ENCODE data around the gene DYNC1I1.

DYNC1I1 gene

DNA sequence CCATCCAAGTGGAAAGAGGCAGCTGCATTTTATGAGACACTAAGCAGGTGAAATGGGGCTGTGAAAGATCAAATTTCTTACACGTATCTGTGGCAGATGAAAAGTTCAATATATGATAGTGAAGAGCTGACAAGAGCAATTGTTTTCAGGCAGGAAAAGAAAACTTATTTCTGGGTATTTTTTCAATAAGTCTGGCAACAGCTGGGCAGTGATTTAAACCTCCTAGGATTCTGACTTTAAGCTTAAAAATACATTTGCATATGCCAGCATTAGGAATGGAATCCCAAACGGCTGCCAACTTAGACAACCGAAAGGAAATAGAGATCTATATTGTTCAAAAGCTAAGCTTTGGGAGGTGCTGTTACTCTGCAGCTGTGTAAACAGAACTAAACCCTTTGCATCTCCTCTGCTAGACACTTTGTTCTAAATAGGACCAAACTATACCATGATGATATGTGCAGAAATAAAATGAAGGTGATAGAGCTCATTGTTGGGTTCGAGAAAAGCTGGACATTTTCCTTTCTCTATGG lies 26.1 kb downstream of the DYNC1I1 start:
- Histone ChIP-seq H3K23ac (ENCODE audit: low read depth, low read length, poor library complexity) (no peak overlapping the region), H2BK5ac (ENCODE audit: low read length) (no peak overlapping the region), H3K27me3 (ENCODE audit: control insufficient read depth in 3 of 3, insufficient read depth in 3 of 3, low read depth in 1 of 3, low read length in 3 of 3) (peaks cover 0 to 7% (median 0%) of the 10 kb centered on the region in 3 experiments), H3K9ac (ENCODE audit: low read depth, low read length, poor library complexity) (no peak overlapping the region), H3K4ac (ENCODE audit: low read length) (no peak overlapping the region), H3K27ac (replicated peaks; ENCODE audit: low read length) (no peak overlapping the region), H2BK12ac (ENCODE audit: low read length) (no peak overlapping the region), H2BK120ac (ENCODE audit: low read depth, low read length) (no peak overlapping the region), H3K14ac (ENCODE audit: low read length) (no peak overlapping the region), H4K91ac (ENCODE audit: low read depth, low read length, poor library complexity) (no peak overlapping the region), H2AFZ (ENCODE audit: low read length) (no peak overlapping the region), H2AK5ac (ENCODE audit: low read depth, low read length) (no peak overlapping the region), H3K4me2 (ENCODE audit: insufficient read depth, low read length, poor library complexity, severe bottlenecking) (no peak overlapping the region), H3K4me3 (ENCODE audit: low read length in 2 of 2) (no peak overlapping the region), H2BK15ac (ENCODE audit: low read length) (no peak overlapping the region), H3K79me1 (ENCODE audit: low read depth, low read length) (no peaks in the 10 kb centered on the region), H3K36me3 (replicated peaks in 1 of 2; ENCODE audit: control insufficient read depth in 2 of 2, insufficient read depth in 2 of 2, low read length in 2 of 2) (no peaks in the 10 kb centered on the region), H4K8ac (ENCODE audit: low read depth, low read length) (no peak overlapping the region), H3K18ac (ENCODE audit: low read length) (no peak overlapping the region), H3K4me1 (ENCODE audit: control insufficient read depth in 2 of 2, insufficient read depth in 1 of 2, low read depth in 1 of 2, low read length in 2 of 2) (no peaks in the 10 kb centered on the region), H3K9me3 (replicated peaks in 1 of 2; ENCODE audit: control insufficient read depth in 2 of 2, insufficient read depth in 1 of 2, low read depth in 1 of 2, low read length in 2 of 2) (no peaks in the 10 kb centered on the region)
- no CpG with 5 or more reads among the region's 4 CpGs for whole genome bisulfite sequencing, 2 donors (ENCODE audit: extremely low coverage in 2 of 2, insufficient read length in 2 of 2, insufficient replicate concordance in 1 of 2)
- no peak for DNase-seq (ENCODE audit: low spot score)

DNA sequence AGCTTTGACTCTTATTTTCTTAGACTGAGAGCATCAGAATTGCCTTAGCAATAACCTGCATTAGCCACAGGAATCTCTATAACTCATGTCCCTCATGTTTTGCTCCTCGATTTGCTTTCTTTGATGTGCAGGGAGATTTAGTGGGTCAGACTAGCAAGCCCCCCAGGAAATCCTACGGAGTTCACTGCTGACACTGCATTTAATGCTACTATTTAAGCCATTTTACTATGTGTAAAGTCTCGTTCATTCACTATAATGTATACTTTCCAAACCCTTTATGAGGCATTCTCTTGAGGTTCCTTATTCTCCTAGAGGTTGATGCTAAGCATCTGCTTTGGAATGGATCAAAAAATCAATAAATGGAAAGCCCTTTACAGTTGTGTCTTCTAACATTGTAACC lies 28.4 kb downstream of the DYNC1I1 start:
- H3K4me2 ChIP-seq (ENCODE audit: insufficient read depth, low read length, poor library complexity, severe bottlenecking): no peak overlapping the region
- no peak overlapping the region for H3K14ac ChIP-seq (ENCODE audit: low read length)
- H2BK12ac ChIP-seq (ENCODE audit: low read length): no peak overlapping the region
- no peak overlapping the region for H2AK5ac ChIP-seq (ENCODE audit: low read depth, low read length)
- no peaks in the 10 kb centered on the region for H3K9me3 ChIP-seq (replicated peaks in 1 of 2; ENCODE audit: control insufficient read depth in 2 of 2, insufficient read depth in 1 of 2, low read depth in 1 of 2, low read length in 2 of 2)
- H3K36me3 ChIP-seq (replicated peaks in 1 of 2; ENCODE audit: control insufficient read depth in 2 of 2, insufficient read depth in 2 of 2, low read length in 2 of 2): no peaks in the 10 kb centered on the region
- H2AFZ ChIP-seq (ENCODE audit: low read length): no peak overlapping the region
- no peaks in the 10 kb centered on the region for H3K79me1 ChIP-seq (ENCODE audit: low read depth, low read length)
- no peak overlapping the region for H3K4ac ChIP-seq (ENCODE audit: low read length)
- H2BK120ac ChIP-seq (ENCODE audit: low read depth, low read length): no peak overlapping the region
- H3K27me3 ChIP-seq (ENCODE audit: control insufficient read depth in 3 of 3, insufficient read depth in 3 of 3, low read depth in 1 of 3, low read length in 3 of 3): peaks cover 0 to 7% (median 0%) of the 10 kb centered on the region in 3 experiments
- WGBS, 2 donors (ENCODE audit: extremely low coverage in 2 of 2, insufficient read length in 2 of 2, insufficient replicate concordance in 1 of 2): no CpG with 5 or more reads among the region's 3 CpGs
- H4K8ac ChIP-seq (ENCODE audit: low read depth, low read length): no peak overlapping the region
- H4K91ac ChIP-seq (ENCODE audit: low read depth, low read length, poor library complexity): no peak overlapping the region
- H3K4me1 ChIP-seq (ENCODE audit: control insufficient read depth in 2 of 2, insufficient read depth in 1 of 2, low read depth in 1 of 2, low read length in 2 of 2): no peaks in the 10 kb centered on the region
- H3K23ac ChIP-seq (ENCODE audit: low read depth, low read length, poor library complexity): no peak overlapping the region
- H3K9ac ChIP-seq (ENCODE audit: low read depth, low read length, poor library complexity): no peak overlapping the region
- H3K4me3 ChIP-seq (ENCODE audit: low read length in 2 of 2): no peak overlapping the region
- H3K18ac ChIP-seq (ENCODE audit: low read length): no peak overlapping the region
- no peak overlapping the region for H2BK15ac ChIP-seq (ENCODE audit: low read length)
- no peak for DNase-seq (ENCODE audit: low spot score)
- H3K27ac ChIP-seq (replicated peaks; ENCODE audit: low read length): no peak overlapping the region
- no peak overlapping the region for H2BK5ac ChIP-seq (ENCODE audit: low read length)

DNA sequence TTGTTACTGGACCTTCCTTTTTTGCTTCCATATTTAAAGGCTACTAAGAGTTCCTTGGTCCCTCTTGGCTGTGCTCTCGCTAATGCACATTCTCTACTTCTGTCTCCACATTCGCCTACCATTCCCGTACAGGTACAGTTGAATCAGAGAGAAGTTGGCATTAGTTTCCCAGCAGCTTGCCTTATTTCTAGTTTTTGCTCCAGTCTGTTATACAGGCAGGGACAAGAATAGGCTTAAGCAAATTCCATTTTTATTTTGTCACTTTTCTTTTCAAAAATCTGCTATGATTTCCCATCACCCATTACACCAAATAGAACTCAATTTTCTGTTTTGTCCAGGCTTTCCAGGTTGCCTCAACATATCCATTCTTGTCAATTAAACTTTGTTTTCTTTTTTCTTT lies 29.9 kb downstream of the DYNC1I1 start:
- no peak overlapping the region for H2AFZ ChIP-seq (ENCODE audit: low read length)
- no peak overlapping the region for H4K91ac ChIP-seq (ENCODE audit: low read depth, low read length, poor library complexity)

DNA sequence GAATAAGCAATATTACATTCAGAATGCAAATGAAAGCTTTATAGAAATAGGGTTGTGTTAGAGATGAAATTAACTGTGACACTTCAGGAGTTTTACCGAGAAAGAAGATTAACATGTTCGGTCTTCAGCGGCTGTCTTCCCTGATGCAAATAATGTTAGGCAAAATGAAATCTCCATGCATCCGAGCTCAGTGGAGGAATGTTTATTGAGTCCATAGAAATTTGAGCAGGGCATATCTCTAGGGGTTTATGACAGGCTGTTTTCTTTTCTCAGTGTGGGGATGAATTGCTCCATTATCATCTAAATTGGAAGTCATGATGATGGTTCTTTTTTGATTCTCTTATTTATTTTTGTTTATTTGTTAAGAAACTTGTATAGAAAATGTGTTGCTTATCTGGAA lies 31.7 kb downstream of the DYNC1I1 start:
- Histone ChIP-seq H2AK5ac (ENCODE audit: low read depth, low read length) (no peak overlapping the region), H3K79me1 (ENCODE audit: low read depth, low read length) (no peaks in the 10 kb centered on the region), H3K18ac (ENCODE audit: low read length) (no peak overlapping the region), H3K4me3 (ENCODE audit: low read length in 2 of 2) (no peak overlapping the region), H3K9me3 (replicated peaks in 1 of 2; ENCODE audit: control insufficient read depth in 2 of 2, insufficient read depth in 1 of 2, low read depth in 1 of 2, low read length in 2 of 2) (no peaks in the 10 kb centered on the region), H4K91ac (ENCODE audit: low read depth, low read length, poor library complexity) (no peak overlapping the region), H2BK5ac (ENCODE audit: low read length) (no peak overlapping the region), H2AFZ (ENCODE audit: low read length) (no peak overlapping the region), H3K27ac (replicated peaks; ENCODE audit: low read length) (no peak overlapping the region), H3K36me3 (replicated peaks in 1 of 2; ENCODE audit: control insufficient read depth in 2 of 2, insufficient read depth in 2 of 2, low read length in 2 of 2) (no peaks in the 10 kb centered on the region), H3K4me1 (ENCODE audit: control insufficient read depth in 2 of 2, insufficient read depth in 1 of 2, low read depth in 1 of 2, low read length in 2 of 2) (no peaks in the 10 kb centered on the region), H3K23ac (ENCODE audit: low read depth, low read length, poor library complexity) (no peak overlapping the region), H3K4ac (ENCODE audit: low read length) (no peak overlapping the region), H3K4me2 (ENCODE audit: insufficient read depth, low read length, poor library complexity, severe bottlenecking) (no peak overlapping the region), H3K9ac (ENCODE audit: low read depth, low read length, poor library complexity) (no peak overlapping the region), H4K8ac (ENCODE audit: low read depth, low read length) (no peak overlapping the region), H2BK12ac (ENCODE audit: low read length) (no peak overlapping the region), H2BK15ac (ENCODE audit: low read length) (no peak overlapping the region), H2BK120ac (ENCODE audit: low read depth, low read length) (no peak overlapping the region), H3K14ac (ENCODE audit: low read length) (no peak overlapping the region), H3K27me3 (ENCODE audit: control insufficient read depth in 3 of 3, insufficient read depth in 3 of 3, low read depth in 1 of 3, low read length in 3 of 3) (peaks cover 0 to 17% (median 0%) of the 10 kb centered on the region in 3 experiments)
- no peak for DNase-seq (ENCODE audit: low spot score)
- WGBS, 2 donors (ENCODE audit: extremely low coverage in 2 of 2, insufficient read length in 2 of 2, insufficient replicate concordance in 1 of 2): no CpG with 5 or more reads among the region's 4 CpGs

More for the DNA sequence above, 29.9 kb downstream of the DYNC1I1 start:
- Histone ChIP-seq H3K4me1 (ENCODE audit: control insufficient read depth in 2 of 2, insufficient read depth in 1 of 2, low read depth in 1 of 2, low read length in 2 of 2) (no peaks in the 10 kb centered on the region), H2BK5ac (ENCODE audit: low read length) (no peak overlapping the region), H2BK12ac (ENCODE audit: low read length) (no peak overlapping the region), H3K18ac (ENCODE audit: low read length) (no peak overlapping the region), H3K23ac (ENCODE audit: low read depth, low read length, poor library complexity) (no peak overlapping the region), H3K79me1 (ENCODE audit: low read depth, low read length) (no peaks in the 10 kb centered on the region), H2BK120ac (ENCODE audit: low read depth, low read length) (no peak overlapping the region), H3K9ac (ENCODE audit: low read depth, low read length, poor library complexity) (no peak overlapping the region), H3K9me3 (replicated peaks in 1 of 2; ENCODE audit: control insufficient read depth in 2 of 2, insufficient read depth in 1 of 2, low read depth in 1 of 2, low read length in 2 of 2) (no peaks in the 10 kb centered on the region), H2AK5ac (ENCODE audit: low read depth, low read length) (no peak overlapping the region), H3K4me3 (ENCODE audit: low read length in 2 of 2) (no peak overlapping the region), H3K27ac (replicated peaks; ENCODE audit: low read length) (no peak overlapping the region), H4K8ac (ENCODE audit: low read depth, low read length) (no peak overlapping the region), H3K4ac (ENCODE audit: low read length) (no peak overlapping the region), H3K4me2 (ENCODE audit: insufficient read depth, low read length, poor library complexity, severe bottlenecking) (no peak overlapping the region), H3K14ac (ENCODE audit: low read length) (no peak overlapping the region), H2BK15ac (ENCODE audit: low read length) (no peak overlapping the region), H3K27me3 (ENCODE audit: control insufficient read depth in 3 of 3, insufficient read depth in 3 of 3, low read depth in 1 of 3, low read length in 3 of 3) (peaks cover 0 to 15% (median 0%) of the 10 kb centered on the region in 3 experiments), H3K36me3 (replicated peaks in 1 of 2; ENCODE audit: control insufficient read depth in 2 of 2, insufficient read depth in 2 of 2, low read length in 2 of 2) (no peaks in the 10 kb centered on the region)
- no peak for DNase-seq (ENCODE audit: low spot score)
- WGBS, 2 donors (ENCODE audit: extremely low coverage in 2 of 2, insufficient read length in 2 of 2, insufficient replicate concordance in 1 of 2): no CpG with 5 or more reads among the region's 3 CpGs
